ENCODE results near the gene MRPS22. TPM values are rescaled to one million over a fixed set of nuclear protein-coding genes. Genes with fewer than 3 reads are reported as not detected.
A peak's percentile ranks its signal among the peaks of the same experiment; 100 is the strongest.

MRPS22 gene
- total and polyA plus RNA-seq, 9 donors = 33.0 to 51.6 (median 36.8) TPM

DNA sequence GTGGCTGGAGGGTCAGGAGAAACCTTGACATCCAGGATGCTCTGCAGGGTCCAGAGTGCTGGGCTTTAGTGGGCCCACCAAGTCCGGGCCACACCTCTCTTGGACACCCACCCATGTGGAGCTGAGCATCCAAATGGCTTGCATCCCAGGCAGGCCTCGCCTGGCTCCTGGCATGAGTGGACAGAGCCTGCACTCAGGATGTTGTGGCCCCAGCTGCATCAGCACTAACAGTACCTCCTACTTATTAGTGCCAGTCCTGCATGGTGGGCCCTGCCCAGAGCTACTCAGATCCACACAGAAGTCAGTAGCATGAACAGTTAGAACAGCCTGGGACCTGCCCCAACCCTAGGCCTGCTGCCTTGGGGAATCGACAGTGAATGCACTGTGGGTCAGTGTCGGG, 42.2 kb upstream of the MRPS22 start:
- WGBS, 3 donors = 93 to 95% (median 95%) methylated on average over 4 of the region's 4 CpGs
- DNase-seq = no peak
- TF ChIP-seq EP300 (IDR thresholded peaks at IDR 0.05) (no peak), POLR2A (IDR thresholded peaks at IDR 0.05) (no peak), CTCF (IDR thresholded peaks at IDR 0.05) (no peak)

GRCh38 chr3:139302084-139302800, 41.6 kb upstream of the MRPS22 start:
- DNase-seq = peak in 2 of 5 donors; percentile 49 to 59
- Histone ChIP-seq H3K27ac (no peak overlapping the region), H3K9me3 (no peaks in the 10 kb centered on the region), H3K4me3 (no peak overlapping the region), H3K27me3 (no peaks in the 10 kb centered on the region), H3K4me1 (ENCODE audit: insufficient read depth) (peaks cover 22% of the 10 kb centered on the region), H3K36me3 (no peaks in the 10 kb centered on the region)
- intact Hi-C loops (cut with DNase I) = loop anchor here in 1 of 4 donors (5.0 kb wide), 1 partner anchor 50 kb away; no protein-coding TSS in a partner anchor
- TF ChIP-seq EP300 (IDR thresholded peaks at IDR 0.05) (no peak), CTCF (IDR thresholded peaks at IDR 0.05) (no peak), POLR2A (IDR thresholded peaks at IDR 0.05) (no peak)
- WGBS, 3 donors = 34 to 43% (median 39%) methylated on average over 12 of the region's 12 CpGs

More for the DNA sequence above, 42.2 kb upstream of the MRPS22 start:
- no peaks in the 10 kb centered on the region for H3K27me3 ChIP-seq
- H3K36me3 ChIP-seq = no peaks in the 10 kb centered on the region
- H3K4me1 ChIP-seq (ENCODE audit: insufficient read depth) = peaks cover 22% of the 10 kb centered on the region
- no peak overlapping the region for H3K27ac ChIP-seq
- no peaks in the 10 kb centered on the region for H3K9me3 ChIP-seq
- H3K4me3 ChIP-seq = no peak overlapping the region
- intact Hi-C loops (cut with DNase I) = loop anchor here in 1 of 4 donors (5.0 kb wide), 1 partner anchor 49 kb away; no protein-coding TSS in a partner anchor

GRCh38 chr3:139302801-139303113, 41.1 kb upstream of the MRPS22 start:
- no peak overlapping the region for H3K27ac ChIP-seq

GRCh38 chr3:139303216-139303615, 40.6 kb upstream of the MRPS22 start:
- no peaks in the 10 kb centered on the region for H3K27me3 ChIP-seq
- no peak for DNase-seq
- H3K4me1 ChIP-seq (ENCODE audit: insufficient read depth) = peaks cover 22% of the 10 kb centered on the region
- WGBS, 3 donors = 92 to 94% (median 94%) methylated on average over 5 of the region's 5 CpGs
- no peaks in the 10 kb centered on the region for H3K9me3 ChIP-seq
- TF ChIP-seq CTCF (IDR thresholded peaks at IDR 0.05) (no peak), EP300 (IDR thresholded peaks at IDR 0.05) (no peak), POLR2A (IDR thresholded peaks at IDR 0.05) (no peak)
- H3K4me3 ChIP-seq = no peak overlapping the region
- intact Hi-C loops (cut with DNase I) = loop anchor here in 1 of 4 donors (5.0 kb wide), 1 partner anchor 51 kb away; no protein-coding TSS in a partner anchor
- no peak overlapping the region for H3K27ac ChIP-seq
- no peaks in the 10 kb centered on the region for H3K36me3 ChIP-seq

More at GRCh38 chr3:139302801-139303113, 41.1 kb upstream of the MRPS22 start:
- Histone ChIP-seq H3K4me3 (no peak overlapping the region), H3K9me3 (no peaks in the 10 kb centered on the region), H3K27me3 (no peaks in the 10 kb centered on the region), H3K36me3 (no peaks in the 10 kb centered on the region), H3K4me1 (ENCODE audit: insufficient read depth) (peaks cover 22% of the 10 kb centered on the region)
- no peak for TF ChIP-seq POLR2A (IDR thresholded peaks at IDR 0.05)
- TF ChIP-seq EP300 (IDR thresholded peaks at IDR 0.05) = no peak
- TF ChIP-seq CTCF (IDR thresholded peaks at IDR 0.05) = no peak
- intact Hi-C loops (cut with DNase I) = loop anchor here in 1 of 4 donors (5.0 kb wide), 1 partner anchor 50 kb away; no protein-coding TSS in a partner anchor
- no peak for DNase-seq
- 82 to 94% (median 88%) methylated on average over 4 of the region's 4 CpGs for WGBS, 3 donors
